22Rv1 (cell line): ENCODE data around the gene KLK14.

ENCODE experiments used
- H3K27ac ChIP-seq: fragments of 450-650 bp; 2 replicates; pipeline ENCODE4 v1.5.1; 2017
- CTCF ChIP-seq: fragments of 450-650 bp; IDR thresholded peaks from 2 replicates; pipeline ENCODE4 v1.5.1; 2017; ENCODE audit warnings: mild to moderate bottlenecking
- ZFX ChIP-seq: fragments of 450-650 bp; IDR thresholded peaks from 2 replicates; pipeline ENCODE4 v1.6.1; 2017; ENCODE audit warnings: antibody characterized with exemption, borderline replicate concordance

KLK14 gene

GRCh38 chr19:51093101-51093500 is 10.4 kb upstream of the KLK14 start:
- TF ChIP-seq CTCF (no peak), ZFX (no peak)
- H3K27ac ChIP-seq = peak overlapping the region; percentile 67

GRCh38 chr19:51091895-51092873 is 9.5 kb upstream of the KLK14 start:
- H3K27ac ChIP-seq = peak overlapping the region; percentile 67
- no peak for TF ChIP-seq CTCF
- no peak for TF ChIP-seq ZFX

GRCh38 chr19:51091126-51091525 is 8.4 kb upstream of the KLK14 start:
- peak overlapping the region; percentile 67; the same call in 1 of the 2 replicates for H3K27ac ChIP-seq
- TF ChIP-seq CTCF = no peak
- no peak for TF ChIP-seq ZFX

GRCh38 chr19:51090471-51090870 is 7.8 kb upstream of the KLK14 start:
- TF ChIP-seq ZFX (no peak), CTCF (no peak)

GRCh38 chr19:51089786-51090185 is 7.1 kb upstream of the KLK14 start:
- no peak for TF ChIP-seq CTCF
- TF ChIP-seq ZFX = no peak

More at GRCh38 chr19:51090471-51090870, 7.8 kb upstream of the KLK14 start:
- no peak overlapping the region for H3K27ac ChIP-seq

GRCh38 chr19:51086153-51086850 is 3.6 kb upstream of the KLK14 start:
- no peak for TF ChIP-seq CTCF
- H3K27ac ChIP-seq = no peak overlapping the region

More at GRCh38 chr19:51089786-51090185, 7.1 kb upstream of the KLK14 start:
- no peak overlapping the region for H3K27ac ChIP-seq

- no peak for TF ChIP-seq ZFX
- TF ChIP-seq CTCF = no peak
- H3K27ac ChIP-seq = no peak overlapping the region
Observed at GRCh38 chr19:51084505-51084904, 1.8 kb upstream of the KLK14 start.
